ENCODE results near the gene GAS6.
A peak's percentile ranks its signal among the peaks of the same experiment; 100 is the strongest.

The GAS6 gene

DNA sequence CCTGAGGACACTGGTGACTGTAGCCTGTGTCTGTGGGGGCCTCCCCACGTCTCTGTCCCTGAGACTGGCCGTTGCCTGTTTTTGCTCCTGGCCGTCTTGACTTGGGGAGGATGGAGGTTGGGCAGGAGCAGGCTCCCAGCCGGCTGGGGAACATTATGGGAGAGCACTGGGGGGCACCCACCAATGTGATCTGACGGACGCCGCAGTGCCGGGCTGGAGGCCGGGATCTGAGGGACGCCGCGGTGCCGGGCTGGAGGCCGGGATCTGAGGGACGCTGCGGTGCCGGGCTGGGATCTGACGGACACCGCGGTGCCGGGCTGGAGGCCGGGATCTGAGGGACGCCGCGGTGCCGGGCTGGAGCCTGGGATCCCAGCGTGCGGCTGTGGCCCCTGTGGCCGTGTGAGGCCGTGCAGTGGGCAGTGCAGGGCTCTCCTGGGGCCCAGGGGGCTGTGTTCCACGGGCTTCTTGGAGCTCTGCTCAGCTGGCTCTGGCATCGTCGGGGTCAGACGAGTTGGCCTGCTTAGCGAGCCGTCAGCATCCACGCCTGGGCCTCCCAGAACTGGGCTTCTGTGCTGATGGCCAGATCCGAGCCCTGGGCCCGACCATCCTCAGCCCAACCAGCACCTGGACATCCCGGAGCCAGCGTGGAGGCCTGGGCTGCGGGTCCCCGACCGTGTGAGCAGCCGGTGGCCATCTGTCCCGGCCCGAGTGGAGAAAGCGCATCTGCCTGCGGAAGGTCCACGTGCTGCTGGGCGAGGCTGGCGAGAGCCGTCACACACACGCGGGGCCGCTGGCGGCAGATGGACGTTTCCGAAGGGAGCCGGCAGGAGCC, 45.8 kb downstream of the GAS6 start:
- no peak for TF ChIP-seq L3MBTL2 (conservative IDR thresholded peaks at IDR 0.05)
- no peak for TF ChIP-seq HDGF (IDR thresholded peaks at IDR 0.05; ENCODE audit: borderline replicate concordance)
- TF ChIP-seq FOXM1 (IDR thresholded peaks at IDR 0.05; ENCODE audit: borderline replicate concordance): no peak
- no peak for TF ChIP-seq FOXA1 (IDR thresholded peaks at IDR 0.05)
- no peak for TF ChIP-seq NFRKB (IDR thresholded peaks at IDR 0.05)
- TF ChIP-seq ZNF384 (IDR thresholded peaks at IDR 0.05): no peak
- no peak for TF ChIP-seq BHLHE40 (IDR thresholded peaks at IDR 0.05; ENCODE audit: borderline replicate concordance)
- no peak for TF ChIP-seq SUZ12 (IDR thresholded peaks at IDR 0.05)
- TF ChIP-seq SP1 (IDR thresholded peaks at IDR 0.05): no peak
- no peak for TF ChIP-seq CTBP1 (IDR thresholded peaks at IDR 0.05; ENCODE audit: borderline replicate concordance)
- DNase-seq (ENCODE audit: extremely low spot score): no peak
- ChIA-PET POLR2A (no interaction called here), CTCF (no interaction called here)

GRCh38 chr13:113816946-113817859, 46.7 kb downstream of the GAS6 start:
- TF ChIP-seq ELF4 (IDR thresholded peaks at IDR 0.05): no peak
- TF ChIP-seq CTBP1 (IDR thresholded peaks at IDR 0.05; ENCODE audit: borderline replicate concordance): no peak
- TF ChIP-seq L3MBTL2 (conservative IDR thresholded peaks at IDR 0.05): no peak
- TF ChIP-seq BHLHE40 (IDR thresholded peaks at IDR 0.05; ENCODE audit: borderline replicate concordance): no peak
- no peak for TF ChIP-seq NFRKB (IDR thresholded peaks at IDR 0.05)
- TF ChIP-seq SUZ12 (IDR thresholded peaks at IDR 0.05): no peak
- TF ChIP-seq FOXM1 (IDR thresholded peaks at IDR 0.05; ENCODE audit: borderline replicate concordance): no peak
- DNase-seq (ENCODE audit: extremely low spot score): peak; percentile 67
- CTCF ChIA-PET: no interaction called here
- POLR2A ChIA-PET: no interaction called here

DNA sequence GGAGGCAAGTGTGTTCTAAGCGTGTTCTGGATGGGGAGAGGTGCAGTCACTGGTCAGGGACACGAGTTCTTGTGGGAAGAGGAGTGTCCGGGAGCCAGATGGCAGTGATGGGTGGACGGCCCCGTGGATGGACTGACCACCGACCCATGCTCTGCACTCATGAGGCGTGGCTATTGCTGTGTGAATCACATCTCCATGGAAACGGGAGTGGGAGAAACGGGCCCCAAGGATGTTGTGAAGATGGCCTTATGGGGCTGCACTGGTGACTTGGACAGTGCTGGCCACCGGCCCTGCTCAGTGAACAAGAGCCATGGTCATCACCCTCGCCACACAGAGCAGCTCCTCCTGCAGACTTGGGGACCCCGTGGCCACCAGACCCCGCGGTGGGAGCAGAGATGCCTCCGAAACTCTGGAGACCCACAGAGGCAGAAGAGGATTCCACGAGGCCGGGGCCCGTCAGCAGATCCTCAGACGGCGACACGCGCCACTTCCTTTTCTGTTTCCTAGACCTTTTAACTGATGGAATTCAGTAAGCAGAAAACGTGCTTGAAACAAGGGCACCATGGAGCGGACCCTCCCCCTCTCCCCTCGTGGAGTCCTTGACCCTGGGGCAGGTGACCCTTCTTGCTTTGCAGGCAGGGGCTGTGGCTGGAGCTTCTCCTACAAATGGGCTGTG, 47.5 kb downstream of the GAS6 start:
- no peak for TF ChIP-seq CTBP1 (IDR thresholded peaks at IDR 0.05; ENCODE audit: borderline replicate concordance)
- TF ChIP-seq SUZ12 (IDR thresholded peaks at IDR 0.05): no peak
- TF ChIP-seq LEF1 (IDR thresholded peaks at IDR 0.05; ENCODE audit: borderline replicate concordance): no peak
- no peak for TF ChIP-seq PKNOX1 (IDR thresholded peaks at IDR 0.05)
- no peak for TF ChIP-seq L3MBTL2 (conservative IDR thresholded peaks at IDR 0.05)
- no peak for TF ChIP-seq FOXM1 (IDR thresholded peaks at IDR 0.05; ENCODE audit: borderline replicate concordance)
- no peak for TF ChIP-seq SP1 (IDR thresholded peaks at IDR 0.05)
- TF ChIP-seq FOXK2 (IDR thresholded peaks at IDR 0.05): no peak
- TF ChIP-seq BHLHE40 (IDR thresholded peaks at IDR 0.05; ENCODE audit: borderline replicate concordance): no peak
- TF ChIP-seq ELF4 (IDR thresholded peaks at IDR 0.05): no peak
- no peak for TF ChIP-seq ARNT (IDR thresholded peaks at IDR 0.05)
- TF ChIP-seq NFRKB (IDR thresholded peaks at IDR 0.05): no peak
- TF ChIP-seq TARDBP (IDR thresholded peaks at IDR 0.05): no peak
- TF ChIP-seq HDGF (IDR thresholded peaks at IDR 0.05; ENCODE audit: borderline replicate concordance): no peak
- TF ChIP-seq ZNF384 (IDR thresholded peaks at IDR 0.05): no peak
- TF ChIP-seq FOXA1 (IDR thresholded peaks at IDR 0.05): no peak
- no peak for DNase-seq (ENCODE audit: extremely low spot score)
- ChIA-PET POLR2A (no interaction called here), CTCF (interaction anchor here (0.5 kb wide), 1 partner anchor 88 kb away, joined by 3 read pairs; no protein-coding TSS in a partner anchor)

DNA sequence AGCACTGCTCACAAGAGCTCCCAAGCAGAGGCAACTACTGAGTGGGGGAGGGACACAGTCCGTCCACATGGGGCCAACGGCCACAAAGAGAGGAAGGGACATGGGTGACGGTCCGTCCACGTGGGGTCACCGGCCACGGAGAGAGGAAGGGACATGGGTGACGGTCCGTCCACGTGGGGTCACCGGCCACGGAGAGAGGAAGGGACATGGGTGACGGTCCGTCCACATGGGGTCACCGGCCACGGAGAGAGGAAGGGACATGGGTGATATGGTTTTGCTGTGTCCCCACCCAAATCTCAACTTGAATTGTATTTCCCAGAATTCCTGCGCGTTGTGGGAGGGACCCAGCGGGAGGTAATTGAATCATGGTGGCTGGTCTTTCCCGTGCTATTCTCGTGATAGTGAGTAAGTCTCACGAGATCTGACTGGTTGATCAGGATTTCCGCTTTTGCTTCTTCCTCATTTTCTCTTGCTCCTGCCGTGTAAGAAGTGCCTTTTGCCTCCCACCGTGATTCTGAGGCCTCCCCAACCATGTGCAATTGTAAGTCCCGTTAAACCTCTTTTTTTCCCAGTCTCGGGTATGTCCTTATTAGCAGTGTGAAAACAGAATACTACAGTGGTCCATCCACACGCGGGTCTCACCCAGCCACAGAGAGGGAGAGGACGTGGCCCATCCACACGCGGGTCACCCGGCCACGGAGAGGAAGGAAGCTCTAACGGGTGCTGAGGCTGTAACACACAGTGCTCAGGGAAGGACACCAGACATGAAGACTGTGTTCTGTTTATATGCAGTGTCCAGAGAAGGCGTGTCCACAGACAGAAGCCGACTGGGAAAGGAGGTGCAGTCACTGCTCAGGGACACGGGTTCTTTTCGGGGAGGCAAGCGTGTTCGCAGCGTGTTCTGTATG, 48.5 kb downstream of the GAS6 start:
- no peak for DNase-seq (ENCODE audit: extremely low spot score)
- TF ChIP-seq LEF1 (IDR thresholded peaks at IDR 0.05; ENCODE audit: borderline replicate concordance) (no peak), FOXA1 (IDR thresholded peaks at IDR 0.05) (no peak), FOXM1 (IDR thresholded peaks at IDR 0.05; ENCODE audit: borderline replicate concordance) (no peak), TARDBP (IDR thresholded peaks at IDR 0.05) (no peak), ARNT (IDR thresholded peaks at IDR 0.05) (no peak), HDGF (IDR thresholded peaks at IDR 0.05; ENCODE audit: borderline replicate concordance) (no peak), BHLHE40 (IDR thresholded peaks at IDR 0.05; ENCODE audit: borderline replicate concordance) (no peak), PKNOX1 (IDR thresholded peaks at IDR 0.05) (no peak), L3MBTL2 (conservative IDR thresholded peaks at IDR 0.05) (no peak), CTBP1 (IDR thresholded peaks at IDR 0.05; ENCODE audit: borderline replicate concordance) (no peak), ZNF384 (IDR thresholded peaks at IDR 0.05) (no peak), ELF4 (IDR thresholded peaks at IDR 0.05) (no peak), NFRKB (IDR thresholded peaks at IDR 0.05) (no peak), SP1 (IDR thresholded peaks at IDR 0.05) (no peak)
- POLR2A ChIA-PET: no interaction called here
- CTCF ChIA-PET: no interaction called here

GRCh38 chr13:113814435-113814821, 49.4 kb downstream of the GAS6 start:
- ChIA-PET POLR2A (no interaction called here), CTCF (no interaction called here)
- DNase-seq (ENCODE audit: extremely low spot score): no peak
- TF ChIP-seq ARNT (IDR thresholded peaks at IDR 0.05): no peak
- no peak for TF ChIP-seq FOXA1 (IDR thresholded peaks at IDR 0.05)
- TF ChIP-seq FOXM1 (IDR thresholded peaks at IDR 0.05; ENCODE audit: borderline replicate concordance): no peak
- no peak for TF ChIP-seq NFRKB (IDR thresholded peaks at IDR 0.05)
- TF ChIP-seq ELF4 (IDR thresholded peaks at IDR 0.05): no peak
- TF ChIP-seq SUZ12 (IDR thresholded peaks at IDR 0.05): no peak
- TF ChIP-seq FOXK2 (IDR thresholded peaks at IDR 0.05): no peak
- TF ChIP-seq CTBP1 (IDR thresholded peaks at IDR 0.05; ENCODE audit: borderline replicate concordance): no peak
- no peak for TF ChIP-seq SP1 (IDR thresholded peaks at IDR 0.05)
